Measurements from ENCODE around the gene KDELR3.

DNA sequence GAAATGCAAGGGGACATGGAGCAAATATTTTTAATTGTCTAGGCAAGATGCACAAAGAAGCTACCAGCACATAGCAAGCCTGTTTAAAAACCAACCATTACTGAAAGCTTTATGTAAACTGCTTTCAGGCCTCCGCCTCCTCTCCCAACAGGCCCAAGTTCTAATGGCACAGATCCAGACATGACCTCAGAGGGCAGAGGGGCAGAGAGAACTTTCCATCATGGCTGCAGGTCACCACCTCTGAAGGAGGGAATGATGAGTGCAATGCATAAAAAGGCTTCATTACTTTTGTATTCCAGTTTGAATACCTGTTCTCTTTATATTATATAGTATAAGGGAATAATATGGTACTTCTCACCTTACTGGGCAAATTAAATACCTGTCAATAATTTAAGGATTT is 23.0 kb downstream of the KDELR3 start:
- TF ChIP-seq, protein P1, sequence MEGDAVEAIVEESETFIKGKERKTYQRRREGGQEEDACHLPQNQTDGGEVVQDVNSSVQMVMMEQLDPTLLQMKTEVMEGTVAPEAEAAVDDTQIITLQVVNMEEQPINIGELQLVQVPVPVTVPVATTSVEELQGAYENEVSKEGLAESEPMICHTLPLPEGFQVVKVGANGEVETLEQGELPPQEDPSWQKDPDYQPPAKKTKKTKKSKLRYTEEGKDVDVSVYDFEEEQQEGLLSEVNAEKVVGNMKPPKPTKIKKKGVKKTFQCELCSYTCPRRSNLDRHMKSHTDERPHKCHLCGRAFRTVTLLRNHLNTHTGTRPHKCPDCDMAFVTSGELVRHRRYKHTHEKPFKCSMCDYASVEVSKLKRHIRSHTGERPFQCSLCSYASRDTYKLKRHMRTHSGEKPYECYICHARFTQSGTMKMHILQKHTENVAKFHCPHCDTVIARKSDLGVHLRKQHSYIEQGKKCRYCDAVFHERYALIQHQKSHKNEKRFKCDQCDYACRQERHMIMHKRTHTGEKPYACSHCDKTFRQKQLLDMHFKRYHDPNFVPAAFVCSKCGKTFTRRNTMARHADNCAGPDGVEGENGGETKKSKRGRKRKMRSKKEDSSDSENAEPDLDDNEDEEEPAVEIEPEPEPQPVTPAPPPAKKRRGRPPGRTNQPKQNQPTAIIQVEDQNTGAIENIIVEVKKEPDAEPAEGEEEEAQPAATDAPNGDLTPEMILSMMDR (IDR thresholded peaks at IDR 0.05; ENCODE audit: poor library complexity, severe bottlenecking) = no peak
- TF ChIP-seq EZH2 (IDR thresholded peaks at IDR 0.05; ENCODE audit: borderline replicate concordance, insufficient read depth, low read length, poor library complexity, severe bottlenecking) (no peak), SMC3 (conservative IDR thresholded peaks at IDR 0.05; ENCODE audit: poor library complexity) (no peak)
- TF ChIP-seq, protein P2, sequence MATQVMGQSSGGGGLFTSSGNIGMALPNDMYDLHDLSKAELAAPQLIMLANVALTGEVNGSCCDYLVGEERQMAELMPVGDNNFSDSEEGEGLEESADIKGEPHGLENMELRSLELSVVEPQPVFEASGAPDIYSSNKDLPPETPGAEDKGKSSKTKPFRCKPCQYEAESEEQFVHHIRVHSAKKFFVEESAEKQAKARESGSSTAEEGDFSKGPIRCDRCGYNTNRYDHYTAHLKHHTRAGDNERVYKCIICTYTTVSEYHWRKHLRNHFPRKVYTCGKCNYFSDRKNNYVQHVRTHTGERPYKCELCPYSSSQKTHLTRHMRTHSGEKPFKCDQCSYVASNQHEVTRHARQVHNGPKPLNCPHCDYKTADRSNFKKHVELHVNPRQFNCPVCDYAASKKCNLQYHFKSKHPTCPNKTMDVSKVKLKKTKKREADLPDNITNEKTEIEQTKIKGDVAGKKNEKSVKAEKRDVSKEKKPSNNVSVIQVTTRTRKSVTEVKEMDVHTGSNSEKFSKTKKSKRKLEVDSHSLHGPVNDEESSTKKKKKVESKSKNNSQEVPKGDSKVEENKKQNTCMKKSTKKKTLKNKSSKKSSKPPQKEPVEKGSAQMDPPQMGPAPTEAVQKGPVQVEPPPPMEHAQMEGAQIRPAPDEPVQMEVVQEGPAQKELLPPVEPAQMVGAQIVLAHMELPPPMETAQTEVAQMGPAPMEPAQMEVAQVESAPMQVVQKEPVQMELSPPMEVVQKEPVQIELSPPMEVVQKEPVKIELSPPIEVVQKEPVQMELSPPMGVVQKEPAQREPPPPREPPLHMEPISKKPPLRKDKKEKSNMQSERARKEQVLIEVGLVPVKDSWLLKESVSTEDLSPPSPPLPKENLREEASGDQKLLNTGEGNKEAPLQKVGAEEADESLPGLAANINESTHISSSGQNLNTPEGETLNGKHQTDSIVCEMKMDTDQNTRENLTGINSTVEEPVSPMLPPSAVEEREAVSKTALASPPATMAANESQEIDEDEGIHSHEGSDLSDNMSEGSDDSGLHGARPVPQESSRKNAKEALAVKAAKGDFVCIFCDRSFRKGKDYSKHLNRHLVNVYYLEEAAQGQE (IDR thresholded peaks at IDR 0.05; ENCODE audit: borderline replicate concordance) = no peak
